HG03103 (cell line): Measurements from ENCODE around the gene MROH2B.

Experiments
- ATAC-seq: cut with Tn5 transposase; IDR thresholded peaks from one replicate; pipeline ENCODE4 v1.9.1; 2021; ENCODE audit warnings: low read depth; ENCODE audit not compliant: unreplicated experiment

The MROH2B gene

GRCh38 chr5:41071242-41071641 is at the start of gene MROH2B:
TSS of gene MROH2B (minus strand) at chr5:41071342. CDS start at chr5:41070852, 490 bp downstream.
- ATAC-seq: no peak

- ATAC-seq: no peak
Measured at GRCh38 chr5:41120600-41120999, 49.5 kb upstream of the MROH2B start.

DNA sequence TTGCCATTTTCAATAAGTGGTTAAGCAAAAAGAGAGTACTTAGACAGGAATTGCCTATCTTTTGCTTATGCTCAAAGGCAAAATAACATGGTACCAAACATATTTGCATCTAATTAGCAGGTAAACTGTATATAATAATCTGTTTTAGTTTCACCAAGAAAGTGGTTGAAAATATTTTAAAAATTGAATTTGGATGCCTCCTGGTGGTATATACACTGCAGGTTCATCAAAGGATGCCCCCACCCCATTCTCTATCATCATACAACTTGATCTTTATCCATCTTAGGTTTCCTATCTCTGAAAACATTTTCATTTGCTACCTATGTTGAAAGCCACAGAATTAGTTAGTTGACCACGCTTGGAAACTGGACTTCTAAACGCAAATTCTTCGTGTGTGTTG is 47.0 kb upstream of the MROH2B start:
- ATAC-seq: no peak

DNA sequence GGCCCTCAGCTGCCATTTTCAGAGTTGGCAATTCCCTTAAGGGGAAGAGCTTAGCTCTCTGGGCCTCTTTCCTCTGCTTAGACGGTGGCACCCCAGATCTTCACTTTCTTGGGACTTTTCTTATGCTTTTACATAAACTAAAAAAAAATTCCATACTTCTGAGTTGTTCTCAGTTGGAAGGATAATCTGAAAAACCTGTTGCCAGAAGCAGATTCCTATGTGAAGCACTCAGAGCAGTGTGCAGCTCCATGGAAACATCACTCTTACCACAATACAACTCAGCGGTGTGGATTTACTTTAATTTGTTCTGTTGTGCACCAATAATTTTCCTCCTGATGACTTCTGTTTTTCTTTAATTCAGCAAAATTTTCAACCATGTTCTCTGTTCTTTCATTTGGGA is 44.1 kb upstream of the MROH2B start:
- ATAC-seq: no peak

DNA sequence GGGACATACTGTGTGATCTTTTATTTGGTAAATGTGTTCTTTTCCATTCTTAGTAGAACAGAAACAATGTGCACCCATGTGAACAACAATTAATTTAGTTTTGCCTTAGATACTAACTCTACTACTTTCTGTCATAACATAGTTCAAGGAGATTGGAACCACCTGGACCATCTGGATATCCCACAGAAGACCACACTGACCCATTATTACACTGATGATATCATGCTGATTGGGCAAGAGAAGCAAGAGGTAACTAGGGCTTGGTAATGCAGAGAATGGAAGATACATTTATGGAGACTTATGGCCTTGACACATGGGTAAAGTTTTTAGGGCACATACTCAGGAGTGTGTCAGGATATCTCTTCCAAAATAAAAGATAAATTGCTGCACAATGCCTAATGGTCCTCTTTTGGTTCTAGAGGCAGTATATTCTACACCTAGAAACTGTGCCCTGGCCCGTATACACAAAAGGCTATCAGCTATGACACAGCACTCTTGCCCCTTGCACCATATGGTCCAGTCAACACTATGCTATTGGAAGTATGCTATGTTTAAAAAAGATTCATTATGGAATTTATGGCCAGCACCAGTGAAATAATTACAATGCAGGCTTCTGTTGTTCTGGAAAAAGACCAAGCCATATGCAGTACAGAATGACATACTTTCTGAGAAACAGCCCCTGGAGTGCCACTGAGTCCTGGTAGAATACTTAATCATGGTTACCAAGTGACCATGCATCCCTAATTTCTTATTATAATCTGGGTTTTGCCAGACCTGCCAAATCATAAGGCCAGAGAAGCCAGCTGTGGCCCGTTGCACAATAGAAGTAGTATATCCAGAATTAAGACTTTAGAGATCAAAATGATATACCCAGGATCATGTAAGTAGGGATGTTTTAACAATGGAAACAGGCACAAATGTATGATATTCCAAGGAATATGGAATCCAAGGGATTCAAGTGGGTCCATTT is 41.6 kb upstream of the MROH2B start:
- no peak for ATAC-seq

GRCh38 chr5:41109186-41109585 is 38.0 kb upstream of the MROH2B start:
- ATAC-seq: no peak

GRCh38 chr5:41102341-41102740 is 31.2 kb upstream of the MROH2B start:
- no peak for ATAC-seq

DNA sequence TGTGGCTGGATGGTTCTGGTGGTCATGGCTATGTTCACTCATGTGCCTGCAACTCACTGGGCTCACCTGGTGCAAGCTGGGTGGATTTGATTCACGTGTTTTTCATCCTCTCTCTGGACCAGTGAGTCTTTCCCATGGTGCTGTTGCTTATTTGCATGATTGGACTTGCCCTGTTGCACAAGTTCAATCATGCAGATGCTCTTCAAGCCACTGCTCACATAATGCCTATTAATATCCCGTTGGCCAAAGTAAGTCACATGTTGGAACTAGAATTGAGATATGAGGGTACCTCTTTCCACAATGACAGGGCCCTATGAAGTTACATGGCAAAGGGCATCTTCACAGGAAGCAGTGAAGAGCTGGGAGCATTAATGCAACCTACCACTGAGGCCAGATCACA is 26.5 kb upstream of the MROH2B start:
- no peak for ATAC-seq

GRCh38 chr5:41095324-41096101 is 24.4 kb upstream of the MROH2B start:
- ATAC-seq: no peak

DNA sequence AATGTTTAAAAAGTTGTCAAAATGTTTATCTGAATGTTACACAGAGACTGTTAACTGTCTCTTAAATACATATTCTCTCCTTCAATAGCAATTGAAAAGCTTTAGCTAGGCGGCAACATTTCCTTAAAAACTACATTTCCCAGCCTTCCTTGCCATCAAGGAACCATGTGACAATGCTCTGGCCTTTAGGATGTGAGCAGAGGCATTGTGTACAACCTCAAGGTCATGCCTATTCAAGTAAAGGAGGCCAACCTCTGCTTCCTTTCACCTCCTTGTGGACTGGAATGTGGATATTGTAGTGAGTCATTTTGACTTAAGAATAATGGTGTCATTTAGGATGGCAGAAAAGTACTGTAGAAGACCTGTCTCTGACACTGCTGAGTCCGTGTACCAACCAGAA is 23.7 kb upstream of the MROH2B start:
- ATAC-seq: no peak

DNA sequence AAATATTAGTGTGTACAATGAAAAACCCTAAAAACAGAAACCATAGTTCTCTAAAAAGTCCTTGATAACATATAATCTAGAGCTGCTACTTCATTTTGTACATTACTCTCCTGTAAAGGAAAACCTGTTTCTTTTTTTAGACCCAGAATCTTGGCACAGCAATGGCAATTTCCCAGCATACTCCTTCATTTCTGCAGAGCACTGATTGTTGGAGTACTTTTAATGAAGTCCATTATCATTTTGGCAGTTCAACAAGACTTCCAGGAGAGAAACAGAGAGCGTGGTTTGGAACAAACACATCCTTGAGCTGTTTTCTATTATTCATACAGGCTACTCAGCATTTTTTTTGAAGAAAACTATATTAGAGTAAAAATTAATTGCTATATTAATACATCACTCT is 22.7 kb upstream of the MROH2B start:
- no peak for ATAC-seq

GRCh38 chr5:41087461-41087860 is 16.3 kb upstream of the MROH2B start:
- ATAC-seq: no peak

DNA sequence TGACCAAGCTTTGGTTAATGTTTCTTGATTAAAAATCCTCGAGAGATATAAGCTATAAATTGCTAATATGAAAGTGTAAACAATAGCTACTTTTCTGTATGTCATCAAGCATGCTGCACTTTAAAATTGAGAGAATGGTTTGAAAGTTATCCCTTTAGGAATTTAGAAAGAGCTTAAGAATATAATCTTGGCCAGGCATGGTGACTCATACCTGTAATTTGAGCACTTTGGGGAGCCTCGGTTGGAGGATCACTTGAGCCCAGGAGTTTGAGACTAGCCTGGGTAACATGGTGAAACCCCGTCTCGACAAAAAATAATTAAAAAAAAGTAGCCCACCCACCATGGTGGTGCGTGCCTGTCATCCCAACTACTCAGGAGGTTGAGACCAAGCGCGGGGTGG is 12.2 kb upstream of the MROH2B start:
- ATAC-seq: no peak

GRCh38 chr5:41071975-41072374 is 833 bp upstream of the MROH2B start:
- ATAC-seq: no peak

DNA sequence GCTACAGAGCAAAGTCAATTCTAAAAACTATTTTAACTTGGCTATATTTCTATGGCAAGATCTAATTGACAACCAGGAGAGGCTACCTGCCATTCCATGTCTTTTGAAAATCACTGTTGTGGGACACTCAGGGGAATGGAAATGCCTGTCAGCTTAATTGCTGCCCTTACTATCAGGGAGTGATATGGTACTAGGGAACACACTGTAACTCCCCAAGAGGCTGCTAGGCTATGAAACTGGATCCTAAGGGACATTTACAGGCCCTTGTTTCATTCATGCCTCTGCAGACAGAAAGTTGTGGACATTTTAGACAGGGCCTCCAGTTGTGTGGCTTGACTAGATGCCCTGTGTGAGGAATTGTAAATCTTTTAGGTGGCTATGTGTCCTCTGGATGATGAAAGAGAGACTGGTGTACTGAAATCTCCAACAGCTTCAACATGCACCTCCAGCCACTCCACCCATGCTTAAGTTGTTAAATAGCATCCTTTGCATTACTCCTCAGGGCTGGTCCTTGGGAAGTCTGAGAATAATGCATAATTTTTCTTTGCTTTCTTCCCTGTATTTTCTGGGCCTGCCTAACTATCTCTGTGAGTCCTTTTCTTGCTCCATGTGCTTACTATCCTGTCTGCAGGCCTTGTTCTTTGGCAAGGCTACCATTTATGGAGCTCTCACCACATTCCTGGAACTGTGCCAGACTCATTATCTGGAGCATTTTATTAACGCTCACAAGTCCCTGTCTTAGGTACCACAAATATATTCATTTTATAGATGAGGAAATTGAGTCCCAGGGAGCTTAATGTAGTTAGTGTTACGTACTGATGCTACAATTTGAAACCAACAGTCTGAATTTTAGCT is 3.2 kb downstream of the MROH2B start:
- no peak for ATAC-seq

GRCh38 chr5:41065691-41066335 is 5.3 kb downstream of the MROH2B start:
- no peak for ATAC-seq

- no peak for ATAC-seq
Measured at GRCh38 chr5:41057940-41058339, 13.2 kb downstream of the MROH2B start.

DNA sequence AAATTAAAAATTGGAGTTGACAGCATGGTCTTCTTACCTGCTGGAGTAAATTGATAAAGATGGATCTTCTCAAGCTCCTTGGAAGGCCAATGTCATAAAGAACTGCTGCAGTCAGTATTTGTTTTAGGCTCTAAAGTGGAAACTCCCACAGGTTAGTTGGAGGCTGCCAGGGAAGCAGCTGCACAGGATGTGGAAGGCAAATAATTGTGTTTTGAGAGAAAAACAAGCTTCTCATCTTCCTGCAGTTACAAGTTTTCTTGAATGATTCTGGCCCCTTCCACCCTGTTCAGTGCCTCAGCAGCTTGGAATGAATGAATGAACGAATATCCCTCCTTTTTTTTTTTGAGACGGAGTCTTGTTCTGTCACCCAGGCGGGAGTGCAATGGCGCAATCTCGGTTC is 13.9 kb downstream of the MROH2B start:
- no peak for ATAC-seq

DNA sequence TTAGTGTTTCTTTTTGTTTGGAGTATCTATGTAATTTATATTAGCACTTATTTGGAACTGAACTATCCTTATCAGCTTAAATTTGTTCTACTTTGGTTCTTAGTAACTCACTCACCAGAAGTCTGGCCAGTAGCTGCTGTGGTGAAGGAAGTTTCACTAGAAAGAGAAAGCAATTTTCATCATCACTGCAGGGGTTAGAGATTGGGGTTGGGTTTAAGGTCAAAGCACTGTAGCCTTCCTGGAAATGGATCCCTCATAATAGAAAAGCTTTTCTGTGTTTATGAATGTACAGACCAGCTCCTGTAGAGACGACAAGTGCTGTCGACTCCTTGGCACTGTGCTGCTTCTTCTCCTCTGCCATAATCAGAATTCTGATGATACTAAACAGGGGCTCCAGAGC is 22.2 kb downstream of the MROH2B start:
- ATAC-seq: no peak

- no peak for ATAC-seq
Measured at GRCh38 chr5:41043109-41043747, 27.9 kb downstream of the MROH2B start.
